ENCODE data around the gene MYL12B.

- no peak for TF ChIP-seq CTCF (IDR thresholded peaks at IDR 0.05; ENCODE audit: low read length)
- TF ChIP-seq EZH2 (optimal IDR thresholded peaks at IDR 0.05; ENCODE audit: low read depth, low read length): no peak
Observed at GRCh38 chr18:3269241-3269913, 7.4 kb downstream of the MYL12B start.

Data from MM.1S (cell line).